ENCODE results near the gene ZNF831.

ZNF831 gene

DNA sequence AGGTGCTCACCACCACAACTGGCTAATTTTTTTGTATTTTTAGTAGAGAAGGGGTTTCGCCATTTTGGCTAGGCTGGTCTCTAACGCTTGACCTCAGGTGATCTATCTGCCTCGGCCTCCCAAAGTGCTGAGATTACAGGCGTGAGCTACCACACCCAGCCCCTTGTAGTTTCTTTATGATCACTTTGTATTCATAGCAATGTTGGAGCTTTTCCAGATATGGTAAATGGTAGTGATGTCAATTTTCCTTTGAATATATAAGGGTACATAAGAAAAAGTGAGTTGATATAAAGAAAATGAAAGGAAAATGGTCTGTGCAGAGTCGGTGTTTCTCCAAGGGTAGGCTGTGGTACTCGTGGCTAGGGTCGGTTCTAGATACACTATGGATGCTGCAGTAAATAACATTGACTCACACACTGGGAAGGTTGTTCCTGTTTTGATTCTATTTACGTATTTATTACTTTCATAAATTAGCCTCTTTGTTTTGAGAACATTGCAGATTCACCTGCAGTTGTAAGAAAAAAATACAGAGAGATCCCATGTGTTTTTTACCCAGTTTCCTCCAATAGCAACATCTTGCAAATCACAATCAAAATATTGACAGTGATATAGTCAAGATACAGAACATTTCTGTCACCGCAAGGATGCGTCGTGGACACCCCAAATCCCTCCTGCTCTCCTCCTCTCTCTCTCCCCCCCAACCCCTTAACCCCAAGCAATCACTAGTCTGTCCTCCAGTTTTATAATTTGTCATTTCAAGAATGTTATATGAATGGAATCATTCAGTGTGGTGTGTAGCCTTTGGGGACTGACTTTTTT lies 2.5 kb downstream of the ZNF831 start:
- in situ Hi-C loops (cut with MboI; ENCODE audit: low sequenced_read_pairs, unreplicated experiment), result no loop called here
- no peak for DNase-seq (ENCODE audit: low spot score)
- TF ChIP-seq, protein P1, sequence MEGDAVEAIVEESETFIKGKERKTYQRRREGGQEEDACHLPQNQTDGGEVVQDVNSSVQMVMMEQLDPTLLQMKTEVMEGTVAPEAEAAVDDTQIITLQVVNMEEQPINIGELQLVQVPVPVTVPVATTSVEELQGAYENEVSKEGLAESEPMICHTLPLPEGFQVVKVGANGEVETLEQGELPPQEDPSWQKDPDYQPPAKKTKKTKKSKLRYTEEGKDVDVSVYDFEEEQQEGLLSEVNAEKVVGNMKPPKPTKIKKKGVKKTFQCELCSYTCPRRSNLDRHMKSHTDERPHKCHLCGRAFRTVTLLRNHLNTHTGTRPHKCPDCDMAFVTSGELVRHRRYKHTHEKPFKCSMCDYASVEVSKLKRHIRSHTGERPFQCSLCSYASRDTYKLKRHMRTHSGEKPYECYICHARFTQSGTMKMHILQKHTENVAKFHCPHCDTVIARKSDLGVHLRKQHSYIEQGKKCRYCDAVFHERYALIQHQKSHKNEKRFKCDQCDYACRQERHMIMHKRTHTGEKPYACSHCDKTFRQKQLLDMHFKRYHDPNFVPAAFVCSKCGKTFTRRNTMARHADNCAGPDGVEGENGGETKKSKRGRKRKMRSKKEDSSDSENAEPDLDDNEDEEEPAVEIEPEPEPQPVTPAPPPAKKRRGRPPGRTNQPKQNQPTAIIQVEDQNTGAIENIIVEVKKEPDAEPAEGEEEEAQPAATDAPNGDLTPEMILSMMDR (IDR thresholded peaks at IDR 0.05; ENCODE audit: borderline replicate concordance, control extremely low read depth, extremely low read depth, insufficient read depth, missing control alignments), result no peak

DNA sequence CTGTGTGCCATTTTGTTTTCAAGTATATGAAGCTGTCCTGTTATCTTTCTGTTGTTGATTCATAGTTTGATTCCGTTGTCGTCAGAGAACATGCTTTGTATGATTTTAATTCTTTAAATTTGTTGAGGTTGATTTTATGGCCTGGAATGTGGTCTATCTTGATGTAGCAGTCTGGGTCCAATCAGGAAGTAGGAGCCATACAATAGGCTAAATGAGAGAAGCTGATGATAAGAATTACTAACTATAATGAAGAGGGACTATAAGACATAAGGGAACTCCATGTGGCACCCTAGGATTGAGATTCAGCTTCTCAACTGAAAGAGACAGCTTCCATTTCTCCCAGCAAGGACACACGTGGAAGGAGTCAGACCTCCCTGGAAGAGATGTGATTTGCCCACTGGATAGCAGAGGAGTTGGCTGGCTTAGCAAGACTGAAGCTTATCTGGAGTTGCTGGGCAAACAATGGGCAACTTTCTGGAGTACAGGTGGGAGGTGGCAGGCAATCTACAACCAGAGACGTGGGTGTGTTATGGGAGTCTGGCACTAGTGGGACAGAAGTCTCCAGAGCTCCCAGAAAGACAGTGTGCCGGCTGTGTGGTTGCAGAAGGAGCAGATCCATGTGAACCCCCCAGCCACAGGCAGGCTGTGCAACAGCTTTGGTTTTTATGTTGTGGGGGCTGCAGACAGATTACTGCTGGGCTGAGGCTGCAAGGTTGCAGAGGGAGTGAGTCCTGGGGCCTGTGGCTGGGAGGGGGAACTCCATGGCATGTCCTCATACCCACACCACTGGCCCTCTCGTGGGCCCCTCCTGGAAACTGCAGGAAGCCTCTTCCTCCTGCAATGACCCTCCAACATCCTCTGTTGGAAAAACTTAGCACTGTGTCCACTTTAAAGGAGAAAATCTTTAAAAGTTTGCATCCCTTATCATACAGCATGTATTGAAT lies 7.1 kb downstream of the ZNF831 start:
- TF ChIP-seq, protein P1 (IDR thresholded peaks at IDR 0.05; ENCODE audit: borderline replicate concordance, control extremely low read depth, extremely low read depth, insufficient read depth, missing control alignments), result no peak
- in situ Hi-C loops (cut with MboI; ENCODE audit: low sequenced_read_pairs, unreplicated experiment), result no loop called here
- DNase-seq (ENCODE audit: low spot score), result no peak

DNA sequence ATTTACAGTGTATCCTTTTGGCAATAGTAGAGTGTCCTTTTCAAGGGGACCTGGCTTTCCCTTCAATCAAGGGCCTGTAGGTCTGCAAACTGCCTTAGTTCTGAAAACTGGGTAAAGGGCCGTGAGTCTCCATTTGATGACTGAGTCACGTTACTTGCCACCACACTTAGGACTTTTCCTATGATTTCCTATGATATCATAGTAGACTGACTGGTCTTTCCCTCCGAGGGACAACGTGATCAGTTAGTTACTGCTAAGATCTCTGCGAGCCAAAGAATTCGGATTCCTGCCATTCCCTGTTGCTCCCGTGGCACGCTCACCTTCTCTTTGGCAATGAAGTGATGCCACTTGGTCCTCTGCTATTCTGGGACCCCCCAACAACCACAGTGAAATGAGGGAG lies 8.4 kb downstream of the ZNF831 start:
- in situ Hi-C loops (cut with MboI; ENCODE audit: low sequenced_read_pairs, unreplicated experiment), result no loop called here
- TF ChIP-seq, protein P1 (IDR thresholded peaks at IDR 0.05; ENCODE audit: borderline replicate concordance, control extremely low read depth, extremely low read depth, insufficient read depth, missing control alignments), result no peak
- DNase-seq (ENCODE audit: low spot score), result no peak

DNA sequence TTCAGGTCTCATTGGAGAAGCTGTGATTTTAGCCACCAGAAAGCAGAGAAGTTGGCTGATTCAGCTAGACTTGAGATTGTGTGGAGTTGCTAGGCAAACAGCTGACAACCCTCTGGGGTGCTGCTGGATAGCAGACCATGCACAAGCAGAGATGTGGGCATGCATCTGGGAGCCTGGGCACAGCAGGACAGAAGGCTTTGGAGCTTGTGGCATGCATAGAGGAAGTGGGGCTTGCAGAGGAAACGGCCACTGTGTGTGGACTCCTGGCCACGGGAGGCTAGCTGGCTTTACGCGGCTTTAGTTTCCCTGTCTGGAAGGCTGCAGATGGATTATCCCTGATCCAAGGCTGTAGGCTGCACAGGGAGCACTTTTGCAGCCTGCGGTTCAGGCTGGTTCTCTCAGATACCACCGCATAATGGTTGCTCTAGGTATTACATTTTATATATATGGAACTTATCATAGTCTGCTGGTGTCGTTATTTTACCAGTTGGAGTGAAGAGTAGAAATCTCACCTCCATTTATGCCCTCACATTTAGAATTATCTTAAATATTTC lies 10.4 kb downstream of the ZNF831 start:
- in situ Hi-C loops (cut with MboI; ENCODE audit: low sequenced_read_pairs, unreplicated experiment), result no loop called here
- no peak for DNase-seq (ENCODE audit: low spot score)
- TF ChIP-seq, protein P1 (IDR thresholded peaks at IDR 0.05; ENCODE audit: borderline replicate concordance, control extremely low read depth, extremely low read depth, insufficient read depth, missing control alignments), result no peak

DNA sequence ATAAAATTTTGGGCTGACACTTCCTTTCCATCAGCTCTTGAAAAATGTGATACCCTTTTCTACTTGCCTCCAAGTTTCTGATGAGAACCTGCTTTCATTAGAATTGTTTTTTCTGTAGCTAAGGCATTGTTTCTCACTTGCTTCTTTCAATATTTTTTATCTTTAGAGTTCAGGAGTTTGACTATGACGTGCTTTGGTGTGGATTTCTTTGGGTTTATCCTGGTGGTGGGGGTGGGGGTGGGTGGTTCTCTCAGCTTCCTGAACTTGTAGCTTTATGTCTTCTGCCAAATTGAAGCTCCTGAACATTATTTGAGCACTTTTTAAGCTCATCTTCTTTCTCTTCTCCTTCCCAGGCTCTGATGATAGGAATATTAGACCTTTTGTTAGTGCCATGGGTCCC lies 11.4 kb downstream of the ZNF831 start:
- in situ Hi-C loops (cut with MboI; ENCODE audit: low sequenced_read_pairs, unreplicated experiment), result no loop called here
- no peak for DNase-seq (ENCODE audit: low spot score)
- TF ChIP-seq, protein P1 (IDR thresholded peaks at IDR 0.05; ENCODE audit: borderline replicate concordance, control extremely low read depth, extremely low read depth, insufficient read depth, missing control alignments), result no peak

DNA sequence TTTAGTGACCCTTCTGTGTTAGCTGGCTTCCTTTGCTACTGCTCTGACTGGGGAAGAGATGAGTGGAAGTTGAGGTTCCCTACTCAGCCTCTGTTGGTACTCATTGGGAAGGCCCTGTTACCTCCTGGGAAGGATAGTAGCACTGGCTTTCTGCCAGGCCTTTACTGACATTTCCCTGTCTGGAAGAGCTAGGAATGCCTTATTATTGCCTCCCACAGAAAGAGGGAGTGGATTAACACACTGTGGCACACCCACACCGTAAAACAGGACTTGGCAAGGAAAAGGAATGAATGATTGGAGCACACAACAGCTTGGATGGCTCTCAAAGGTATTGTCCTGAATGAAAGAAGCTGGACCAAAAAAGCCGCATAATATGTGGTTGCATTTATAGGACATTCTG lies 12.2 kb downstream of the ZNF831 start:
- DNase-seq (ENCODE audit: low spot score), result no peak
- in situ Hi-C loops (cut with MboI; ENCODE audit: low sequenced_read_pairs, unreplicated experiment), result no loop called here
- TF ChIP-seq, protein P1 (IDR thresholded peaks at IDR 0.05; ENCODE audit: borderline replicate concordance, control extremely low read depth, extremely low read depth, insufficient read depth, missing control alignments), result no peak
